ENCODE data around the gene BOC. TPM values are rescaled to one million over a fixed set of nuclear protein-coding genes. Genes with fewer than 3 reads are reported as not detected.

The BOC gene
- total and polyA plus RNA-seq, 2 of the 8 experiments (the other 6 are each of a cell fraction or from before 2014, with no cell fraction given), result 6.9 to 9.3 TPM

GRCh38 chr3:113330742-113331141, 119.4 kb downstream of the BOC start:
- no peaks in the 10 kb centered on the region for H3K27me3 ChIP-seq (replicated peaks in 1 of 4; ENCODE audit: control insufficient read depth in 3 of 4, extremely low read depth in 1 of 4, insufficient read depth in 3 of 4, low read length in 3 of 4)
- H3K23me2 ChIP-seq (ENCODE audit: low read depth, low read length), result no peaks in the 10 kb centered on the region
- no peak overlapping the region for H3K18ac ChIP-seq (ENCODE audit: extremely low read depth, low read length)
- 78% methylated on average over 2 of the region's 2 CpGs; no CpG with 5 or more reads in 1 of the 2 experiments for WGBS, 2 experiments (ENCODE audit: extremely low coverage in 1 of 2, insufficient coverage in 1 of 2, insufficient read length in 1 of 2, insufficient replicate concordance in 2 of 2, low coverage in 1 of 2, low lambda C conversion rate in 2 of 2, missing lambda C conversion rate in 1 of 2)
- no peak overlapping the region for H3K4me2 ChIP-seq (ENCODE audit: insufficient read depth in 1 of 2, low read depth in 2 of 2, low read length in 2 of 2)
- H2BK5ac ChIP-seq (ENCODE audit: low read depth, low read length), result no peak overlapping the region
- H3K4me1 ChIP-seq (replicated peaks in 1 of 4; ENCODE audit: control insufficient read depth in 3 of 4, insufficient read depth in 4 of 4, low read length in 3 of 4), result no peaks in the 10 kb centered on the region
- no peak overlapping the region for H4K91ac ChIP-seq (replicated peaks; ENCODE audit: insufficient read length, low read length)
- FAIRE-seq (no peak), DNase-seq (ENCODE audit: low read depth in 1 of 2, low spot score in 2 of 2) (no peak)
- H3K9me3 ChIP-seq (ENCODE audit: insufficient read depth in 2 of 2, low read depth in 1 of 2, low read length in 1 of 2), result no peaks in the 10 kb centered on the region
- H3K56ac ChIP-seq (replicated peaks; ENCODE audit: insufficient read length, low read depth, low read length), result no peak overlapping the region
- H3K79me2 ChIP-seq (ENCODE audit: control insufficient read depth in 1 of 2, insufficient read depth in 2 of 2, low read length in 2 of 2), result no peaks in the 10 kb centered on the region
- no peaks in the 10 kb centered on the region for H3K79me1 ChIP-seq (ENCODE audit: low read depth, low read length)
- no peak overlapping the region for H3K4ac ChIP-seq (replicated peaks; ENCODE audit: insufficient read length, low read depth, low read length)
- no peak overlapping the region for H3K23ac ChIP-seq (ENCODE audit: insufficient read length)
- no peak overlapping the region for H2AFZ ChIP-seq (ENCODE audit: low read length)
- H3K36me3 ChIP-seq (ENCODE audit: control insufficient read depth in 2 of 4, insufficient read depth in 4 of 4, low read length in 3 of 4), result no peaks in the 10 kb centered on the region
- ChIA-PET CTCF (ENCODE audit: partially characterized antibody) (interaction anchor here (1.5 kb wide), 1 partner anchor 27 kb away, joined by 5 read pairs; no protein-coding TSS in a partner anchor), POLR2A (ENCODE audit: partially characterized antibody) (no interaction called here)
- H4K8ac ChIP-seq (ENCODE audit: extremely low read depth, insufficient read depth, low read length), result no peak overlapping the region
- H3K4me3 ChIP-seq (ENCODE audit: extremely low read depth in 1 of 4, insufficient read depth in 2 of 4, low read depth in 3 of 4, low read length in 4 of 4), result no peak overlapping the region
- no peaks in the 10 kb centered on the region for H4K20me1 ChIP-seq (replicated peaks in 1 of 2; ENCODE audit: control insufficient read depth in 1 of 2, insufficient read depth in 2 of 2, low read length in 2 of 2)
- H4K5ac ChIP-seq (ENCODE audit: insufficient read length, low read depth, low read length), result no peak overlapping the region
- no peak overlapping the region for H2BK120ac ChIP-seq (replicated peaks; ENCODE audit: low read depth, low read length)
- H3K27ac ChIP-seq (ENCODE audit: low read depth, low read length), result no peak overlapping the region
- no peak overlapping the region for H3K9ac ChIP-seq (replicated peaks in 1 of 4; ENCODE audit: extremely low read depth in 1 of 4, low read depth in 3 of 4, low read length in 3 of 4)
- H3K14ac ChIP-seq (ENCODE audit: insufficient read length), result no peak overlapping the region
- no peak overlapping the region for H2AK5ac ChIP-seq (ENCODE audit: low read depth, low read length)
- no peak overlapping the region for H2BK12ac ChIP-seq (ENCODE audit: low read depth, low read length)
- H2BK15ac ChIP-seq (ENCODE audit: low read length), result no peak overlapping the region
- H2BK20ac ChIP-seq (ENCODE audit: low read length), result no peak overlapping the region
- TF ChIP-seq POLR2AphosphoS5 (IDR thresholded peaks at IDR 0.05; ENCODE audit: low read depth, low read length), result no peak
